WI38 (cell line): Measurements from ENCODE around the gene SCARB1.
"Not testable (repeated sequence)": the region's sequence is repeated elsewhere in the genome, so short reads cannot be mapped to it uniquely, and the experiment has no call there.

ENCODE experiments used
- H3K4me3 ChIP-seq: 2 replicates; pipeline ENCODE4 v1.5.1; 2011; ENCODE audit warnings: low read depth, mild to moderate bottlenecking, control low read depth, low read length
- CTCF ChIP-seq: IDR thresholded peaks from 2 replicates; pipeline ENCODE4 v1.5.1; 2012; ENCODE audit warnings: low read depth, mild to moderate bottlenecking, control low read depth, low read length

The SCARB1 gene

GRCh38 chr12:124888260-124888659 lies 24.6 kb upstream of the SCARB1 start:
- H3K4me3 ChIP-seq: no peak overlapping the region
- no peak for TF ChIP-seq CTCF

GRCh38 chr12:124887766-124888165 lies 24.1 kb upstream of the SCARB1 start:
- not testable (repeated sequence) for H3K4me3 ChIP-seq

- no peak for TF ChIP-seq CTCF
- no peak overlapping the region for H3K4me3 ChIP-seq
Observed at GRCh38 chr12:124884587-124885438, 21.1 kb upstream of the SCARB1 start.

- TF ChIP-seq CTCF: no peak
- no peak overlapping the region for H3K4me3 ChIP-seq
Observed at GRCh38 chr12:124883263-124884130, 19.8 kb upstream of the SCARB1 start.

- H3K4me3 ChIP-seq: no peak overlapping the region
- TF ChIP-seq CTCF: no peak
Observed at GRCh38 chr12:124881123-124881522, 17.5 kb upstream of the SCARB1 start.

GRCh38 chr12:124880335-124880734 lies 16.7 kb upstream of the SCARB1 start:
- H3K4me3 ChIP-seq: not testable (repeated sequence)

GRCh38 chr12:124878795-124879516 lies 15.3 kb upstream of the SCARB1 start:
- H3K4me3 ChIP-seq: no peak overlapping the region
- TF ChIP-seq CTCF: no peak

- TF ChIP-seq CTCF: no peak
- no peak overlapping the region for H3K4me3 ChIP-seq
Observed at GRCh38 chr12:124877423-124877822, 13.8 kb upstream of the SCARB1 start.
